Stimulated activated CD4-positive, alpha-beta T cell treated with anti-CD3 and anti-CD28 coated beads, Interleukin-12 subunit alpha, Interleukin-12 subunit beta, amount 100 ng/mL, for 24 hours (primary cell): ENCODE results near the gene PLPP1.
"Not testable (repeated sequence)": the region's sequence is repeated elsewhere in the genome, so short reads cannot be mapped to it uniquely, and the experiment has no call there.

Experiments
- DNase-seq, 2 experiments: peaks; one replicate each; pipeline ENCODE4 v3.0.0-alpha.2; 2020; ENCODE audit warnings: low read depth in 2 of 2

The PLPP1 gene

GRCh38 chr5:55505711-55506110, 29.1 kb downstream of the PLPP1 start:
- not testable (repeated sequence) for DNase-seq

GRCh38 chr5:55503917-55504316, 30.8 kb downstream of the PLPP1 start:
- not testable (repeated sequence) for DNase-seq

- no peak for DNase-seq
Observed at GRCh38 chr5:55502759-55503158, 32.0 kb downstream of the PLPP1 start.

DNA sequence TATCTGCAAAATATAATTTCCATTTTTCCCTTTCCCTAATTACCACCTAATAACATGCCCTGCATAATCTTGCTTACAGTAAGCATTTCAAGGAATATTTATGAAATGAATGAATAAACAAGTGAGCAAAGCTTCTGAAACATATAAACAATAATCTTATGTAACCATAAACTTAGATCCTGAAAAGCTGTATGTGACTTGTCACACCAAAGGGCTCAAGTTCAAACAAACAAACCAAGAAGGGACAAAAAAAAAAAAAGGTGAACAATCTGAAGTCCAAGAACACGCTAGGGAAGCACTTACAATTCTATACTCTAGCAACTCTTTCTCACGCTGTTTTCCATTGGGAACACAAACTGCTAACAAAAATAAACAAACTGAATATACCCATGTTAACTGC, 36.3 kb downstream of the PLPP1 start:
- no peak for DNase-seq

DNA sequence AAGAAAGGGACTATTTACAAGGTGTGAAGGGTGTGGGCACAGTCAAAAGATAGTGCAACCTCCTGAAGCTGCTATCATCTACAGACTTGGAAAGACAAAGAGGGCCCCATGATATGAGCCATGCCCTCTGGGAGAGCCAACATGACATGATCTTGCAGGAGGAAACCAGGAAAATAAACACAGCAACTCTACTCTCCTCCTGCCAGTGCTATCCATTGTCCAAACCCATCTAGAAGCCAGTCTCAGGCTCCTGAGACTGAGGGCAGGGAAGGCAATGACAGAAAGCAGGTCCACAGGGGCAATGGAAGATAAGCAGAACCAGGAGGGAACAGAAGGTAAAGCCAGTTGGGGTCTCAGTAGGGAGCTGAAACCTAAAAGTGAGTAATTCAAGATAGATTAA, 37.1 kb downstream of the PLPP1 start:
- no peak for DNase-seq

DNA sequence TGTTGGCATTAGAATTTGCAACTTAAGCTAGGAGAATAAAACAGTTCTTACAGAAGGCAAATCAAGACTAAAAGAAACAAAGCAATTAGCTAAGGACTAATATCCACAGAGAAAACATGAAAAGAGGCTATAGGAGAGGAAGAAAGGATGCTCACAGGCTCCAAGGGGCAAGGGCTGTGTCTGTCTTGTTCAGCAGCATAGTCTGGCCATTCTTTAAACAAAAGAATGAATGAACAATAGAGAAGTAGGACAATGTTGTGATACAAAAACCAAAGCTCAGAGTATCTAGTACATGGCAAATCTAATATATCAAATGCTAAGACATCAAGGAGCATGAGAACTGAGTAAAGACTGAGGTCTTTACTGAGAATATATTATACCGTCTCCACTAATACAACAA, 39.5 kb downstream of the PLPP1 start:
- DNase-seq: no peak

GRCh38 chr5:55492449-55492848, 42.3 kb downstream of the PLPP1 start:
- DNase-seq: no peak

DNA sequence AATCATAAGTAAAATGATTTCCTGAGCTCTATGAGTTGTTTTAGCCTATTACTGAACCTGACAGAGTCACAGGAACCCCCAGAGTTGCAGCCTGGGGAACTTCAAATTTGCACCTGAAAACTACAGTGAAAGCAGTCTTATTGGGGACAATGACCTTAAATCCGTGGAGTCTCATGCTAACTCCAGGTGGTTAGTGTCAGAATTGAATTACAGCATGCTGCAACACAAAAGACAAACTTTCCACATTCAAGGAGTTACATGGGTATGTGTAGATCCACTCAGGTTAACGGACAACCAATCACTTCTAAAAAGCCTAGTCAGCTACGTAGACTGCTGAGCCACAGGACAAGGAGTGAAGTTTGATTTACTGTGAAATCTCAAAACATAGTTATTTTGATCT, 49.7 kb downstream of the PLPP1 start:
- DNase-seq: no peak

DNA sequence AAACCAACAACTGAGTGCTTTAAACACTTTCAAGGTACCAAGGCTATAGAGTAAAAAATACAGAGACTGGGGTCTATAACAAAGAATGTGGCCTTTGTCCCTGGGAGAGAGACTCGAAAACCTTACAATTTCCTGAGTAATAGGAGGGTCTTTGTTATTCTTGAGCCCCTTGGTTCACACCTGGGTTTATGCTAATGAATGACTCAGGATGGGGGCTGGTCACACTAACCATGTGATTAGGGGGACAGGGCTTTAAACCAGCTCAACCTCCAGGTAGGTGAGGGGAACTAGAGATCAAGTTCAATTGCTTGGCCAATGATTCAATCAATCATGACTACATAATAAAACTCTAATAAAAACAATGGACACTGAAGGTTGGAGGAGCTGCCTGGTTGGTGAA, 50.2 kb downstream of the PLPP1 start:
- no peak for DNase-seq

GRCh38 chr5:55483885-55484284, 50.9 kb downstream of the PLPP1 start:
- DNase-seq: no peak

- no peak for DNase-seq
Observed at GRCh38 chr5:55481293-55481855, 53.4 kb downstream of the PLPP1 start.

- no peak for DNase-seq
Observed at GRCh38 chr5:55480781-55481180, 54.0 kb downstream of the PLPP1 start.

DNA sequence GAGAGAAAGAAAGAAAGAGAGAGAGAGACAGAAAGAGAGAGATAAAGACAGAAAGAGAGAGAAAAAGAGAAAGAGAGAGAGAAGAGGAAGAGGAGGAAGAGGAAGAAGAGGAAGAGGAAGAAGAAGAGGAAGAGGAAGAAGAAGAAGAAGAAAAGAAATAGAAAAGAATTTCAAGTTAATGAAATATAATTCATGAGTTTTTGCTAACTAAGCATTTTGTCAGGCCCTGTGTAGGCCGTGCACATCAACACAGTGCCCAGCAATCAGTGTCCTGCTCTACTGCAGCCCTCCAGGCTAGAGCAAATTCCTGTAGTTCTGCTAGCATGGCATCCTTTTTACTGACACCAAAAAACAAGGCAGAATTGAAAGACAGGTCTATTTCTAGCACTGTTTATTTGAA, 62.1 kb downstream of the PLPP1 start:
- no peak for DNase-seq

- DNase-seq: no peak
Observed at GRCh38 chr5:55471468-55471867, 63.3 kb downstream of the PLPP1 start.

- no peak for DNase-seq
Observed at GRCh38 chr5:55470282-55470681, 64.5 kb downstream of the PLPP1 start.

- DNase-seq: no peak
Observed at GRCh38 chr5:55469839-55470238, 64.9 kb downstream of the PLPP1 start.

DNA sequence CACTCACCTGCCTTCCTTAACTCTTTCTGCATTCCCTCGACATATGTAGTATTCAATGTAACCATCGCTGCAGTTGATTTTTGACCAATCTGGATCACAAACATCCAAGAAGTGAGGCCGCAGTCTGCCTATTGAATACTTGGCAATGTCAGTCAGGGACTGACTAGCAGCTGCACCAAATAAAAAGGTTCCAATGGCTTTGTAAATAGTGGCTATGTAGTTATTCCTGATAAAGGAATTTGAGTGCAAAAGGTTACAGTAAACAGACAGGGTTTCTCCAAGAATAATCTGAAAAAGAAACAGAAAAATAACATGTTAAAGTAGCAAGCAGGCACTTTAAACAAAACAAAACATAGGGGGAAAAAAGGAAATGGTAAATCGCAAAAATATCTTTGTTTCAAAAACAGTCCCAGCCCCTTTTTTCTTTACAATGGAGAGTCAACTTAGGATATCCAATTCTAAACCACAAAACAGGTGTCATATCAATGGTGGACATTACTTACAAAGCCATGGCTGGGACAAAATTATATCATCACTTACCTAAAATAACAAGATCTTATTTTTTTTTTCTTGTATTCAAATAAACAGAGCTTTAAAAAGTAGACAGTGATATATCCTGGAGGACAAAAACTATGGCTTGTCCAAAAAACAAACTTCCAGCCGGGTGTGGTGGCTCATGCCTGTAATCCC, 66.8 kb downstream of the PLPP1 start:
- no peak for DNase-seq

- DNase-seq: no peak
Observed at GRCh38 chr5:55463613-55464012, 71.2 kb downstream of the PLPP1 start.

GRCh38 chr5:55459572-55459971, 75.2 kb downstream of the PLPP1 start:
- DNase-seq: no peak

- no peak for DNase-seq
Observed at GRCh38 chr5:55456216-55456895, 78.4 kb downstream of the PLPP1 start.

- DNase-seq: no peak
Observed at GRCh38 chr5:55454282-55454681, 80.5 kb downstream of the PLPP1 start.

DNA sequence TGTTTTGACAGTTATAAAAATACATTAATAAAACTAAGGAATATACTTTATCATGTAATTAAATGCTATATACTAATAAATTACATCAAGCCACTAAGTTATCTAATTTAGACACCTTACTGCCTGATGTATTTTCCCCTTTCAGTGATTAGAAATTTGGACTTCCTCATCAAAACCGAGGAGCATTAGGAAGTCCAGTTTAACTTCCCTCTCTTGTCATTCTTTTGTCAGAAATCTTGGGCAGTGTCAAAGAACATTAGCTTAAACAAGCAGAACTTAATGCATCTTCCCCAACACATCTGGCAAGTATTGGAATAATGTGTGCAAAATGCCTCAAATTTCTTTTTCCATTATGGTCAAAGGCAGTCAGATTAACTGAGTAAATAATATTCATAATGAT, 81.6 kb downstream of the PLPP1 start:
- no peak for DNase-seq

GRCh38 chr5:55451976-55452375, 82.8 kb downstream of the PLPP1 start:
- DNase-seq: no peak
